Activated CD8-positive, alpha-beta memory T cell treated with anti-CD3 and anti-CD28 coated beads for 48 hours (primary cell): Measurements from ENCODE around the gene CNPY2.

Experiments used
- DNase-seq, 3 experiments: peaks; one replicate each; pipeline ENCODE4 v3.0.0-alpha.2; 2020; ENCODE audit warnings: low read depth in 2 of 3, low spot score in 2 of 3

CNPY2 gene

DNA sequence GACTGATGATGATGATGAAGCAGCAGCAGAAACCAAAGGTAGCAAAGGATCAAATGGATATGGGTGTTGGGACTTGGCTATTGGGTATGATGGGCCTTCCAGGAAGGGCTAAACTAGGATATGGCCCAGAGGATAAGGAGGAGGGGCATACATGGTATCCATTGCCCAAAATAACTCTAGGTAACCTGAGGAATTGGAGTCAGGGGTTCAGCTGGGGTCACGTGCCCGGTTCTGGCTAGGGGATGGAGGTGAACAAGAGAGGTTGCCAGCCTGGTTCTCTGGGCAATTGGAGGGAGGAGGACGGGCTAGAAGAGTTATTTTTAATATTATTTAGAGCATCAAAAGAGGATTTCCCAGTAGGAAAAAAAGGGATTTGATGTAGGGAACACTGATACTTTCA is 54.9 kb downstream of the CNPY2 start:
- no peak for DNase-seq

GRCh38 chr12:56260380-56260779 is 55.4 kb downstream of the CNPY2 start:
- no peak for DNase-seq
